Liver (tissue), 3 donors: Measurements from ENCODE around the gene KCNQ4.

Source experiments
- CTCF ChIP-seq: fragments of 150-350 bp; IDR thresholded peaks from 2 replicates; pipeline ENCODE4 v1.5.1; 2017; ENCODE audit warnings: improper control_type of control experiment, low read depth, low read length; ENCODE audit not compliant: missing input control
- EGR1 ChIP-seq, 2 donors: IDR thresholded peaks; 2 replicates each; pipeline ENCODE4 v1.6.1; 2016 to 2018; ENCODE audit warnings: antibody characterized with exemption in 2 of 2, low read depth in 2 of 2
- NR2F2 ChIP-seq: IDR thresholded peaks from 2 replicates; pipeline ENCODE4 v1.6.1; 2016; ENCODE audit warnings: antibody characterized with exemption
- REST ChIP-seq: IDR thresholded peaks from 2 replicates; pipeline ENCODE4 v1.6.1; 2016; ENCODE audit warnings: antibody characterized with exemption, mild to moderate bottlenecking
- RXRA ChIP-seq, 2 donors: IDR thresholded peaks; 2 replicates each; pipeline ENCODE4 v1.6.1; 2017 to 2018; ENCODE audit warnings: antibody characterized with exemption in 2 of 2, mild to moderate bottlenecking in 1 of 2
- SP1 ChIP-seq: IDR thresholded peaks from 2 replicates; pipeline ENCODE4 v1.6.1; 2018; ENCODE audit warnings: antibody characterized with exemption, mild to moderate bottlenecking
- TAF1 ChIP-seq: conservative IDR thresholded peaks from 2 replicates; pipeline ENCODE4 v1.6.1; 2016; ENCODE audit warnings: antibody characterized with exemption, mild to moderate bottlenecking
- YY1 ChIP-seq: IDR thresholded peaks from 2 replicates; pipeline ENCODE4 v1.6.1; 2016; ENCODE audit warnings: antibody characterized with exemption, mild to moderate bottlenecking
- donor health status: healthy.
- donor health status: healthy.

- no peak for TF ChIP-seq CTCF
- TF ChIP-seq RXRA (IDR thresholded peaks at IDR 0.05), result no peak
- no peak for TF ChIP-seq EGR1 (IDR thresholded peaks at IDR 0.05; ENCODE audit: low read depth in 2 of 2)
- TF ChIP-seq SP1, result no peak
- TF ChIP-seq NR2F2, result no peak
- TF ChIP-seq REST, result no peak
- TF ChIP-seq TAF1, result no peak
- TF ChIP-seq YY1, result no peak
Measured at GRCh38 chr1:40742363-40743061, 41.1 kb upstream of the KCNQ4 start.
